GM19351 (cell line): ENCODE data around the gene REEP3.
"Not testable (repeated sequence)": the region's sequence is repeated elsewhere in the genome, so short reads cannot be mapped to it uniquely, and the experiment has no call there.

ENCODE experiments used
- ATAC-seq: cut with Tn5 transposase; IDR thresholded peaks from one replicate; pipeline ENCODE4 v1.9.1; 2021; ENCODE audit warnings: mild to moderate bottlenecking, moderate library complexity; ENCODE audit not compliant: unreplicated experiment

The REEP3 gene

DNA sequence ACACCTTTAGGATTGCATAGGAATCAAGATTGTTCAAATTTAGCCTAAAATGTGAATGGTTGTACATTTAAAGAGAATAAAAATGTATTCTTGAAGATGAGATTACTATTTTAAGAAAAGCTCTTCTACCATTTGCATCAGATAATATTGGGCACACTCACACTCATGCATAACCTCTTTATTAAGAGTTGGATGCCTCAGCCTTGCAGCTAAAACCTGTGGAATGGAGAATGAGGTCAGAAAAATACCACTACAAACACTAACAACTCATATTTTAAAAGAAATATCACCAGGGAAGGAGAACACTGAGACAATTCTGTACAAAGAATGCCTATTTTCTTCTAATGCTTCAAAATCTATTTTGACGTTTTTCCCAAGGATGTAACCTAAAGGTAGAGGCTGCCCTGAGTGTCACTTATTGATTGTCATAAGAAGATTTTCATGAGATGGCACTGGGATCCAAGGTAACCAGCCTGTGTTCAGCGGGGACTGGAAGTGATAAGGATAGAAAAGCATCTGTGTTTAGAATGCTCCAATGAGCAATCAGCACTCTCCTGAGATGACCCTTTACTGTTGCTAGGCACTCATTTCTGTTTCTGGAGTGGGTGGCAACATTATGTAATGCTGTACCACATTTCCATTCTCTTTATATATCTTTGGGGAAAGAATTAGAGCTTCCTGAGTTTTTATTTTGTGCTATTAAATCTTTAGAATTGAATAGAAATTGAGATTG lies 26.6 kb downstream of the REEP3 start:
- no peak for ATAC-seq

DNA sequence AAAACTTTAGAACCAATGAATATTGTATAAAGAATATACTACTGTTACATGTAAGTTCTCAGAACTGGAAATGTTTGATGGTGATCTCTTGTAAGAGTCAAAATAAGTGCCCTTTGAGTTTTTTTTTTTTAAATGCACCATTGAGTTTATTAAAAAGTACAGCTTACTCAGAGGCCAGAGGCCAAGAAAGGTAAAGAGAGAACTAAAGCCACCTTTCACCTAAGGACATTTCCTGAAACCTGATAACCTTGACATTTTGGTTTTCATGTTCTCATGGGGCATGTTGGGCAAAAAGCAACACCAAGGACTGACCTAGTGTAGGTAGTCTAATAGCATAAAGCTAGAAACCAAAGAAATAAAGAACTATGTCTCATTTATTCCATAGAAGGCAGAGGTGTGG lies 27.7 kb downstream of the REEP3 start:
- ATAC-seq = no peak

DNA sequence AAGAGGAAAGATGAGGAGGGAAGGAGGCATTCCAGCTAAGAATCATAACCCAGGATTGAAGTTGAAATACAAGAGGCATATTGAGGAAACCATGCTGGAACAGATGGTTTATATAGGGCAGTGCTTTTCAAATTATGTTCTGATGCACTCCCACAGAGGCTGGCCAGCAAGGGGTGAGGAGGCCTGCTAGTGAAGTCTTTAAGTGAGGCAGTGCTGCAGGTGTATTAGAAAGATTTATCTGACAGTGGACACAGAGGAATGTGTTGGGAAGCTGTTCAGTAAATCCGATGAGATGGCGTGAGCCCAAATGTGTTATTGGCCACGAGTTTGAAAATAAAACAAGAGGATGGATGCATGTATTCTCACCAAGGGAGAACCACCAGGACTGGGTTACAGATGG lies 28.6 kb downstream of the REEP3 start:
- ATAC-seq = no peak

DNA sequence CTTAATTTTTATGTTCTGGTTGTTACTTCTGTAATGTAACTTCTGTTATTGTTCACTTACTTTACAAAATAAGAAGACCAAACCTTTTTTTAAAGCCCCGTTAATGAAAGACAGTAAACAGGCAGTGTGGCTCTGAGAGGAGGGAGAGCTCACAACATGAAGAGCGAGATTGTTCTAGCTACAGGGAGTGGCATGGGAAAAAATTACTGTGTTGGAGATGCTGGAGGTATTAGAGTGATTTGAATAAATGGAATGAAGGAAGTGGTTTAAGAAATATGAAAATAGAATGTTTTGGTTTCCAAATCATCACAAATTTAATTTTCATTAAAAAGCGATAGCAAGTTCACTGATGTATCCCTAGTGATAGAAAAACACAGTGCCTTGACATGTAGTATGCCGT lies 31.8 kb downstream of the REEP3 start:
- ATAC-seq = no peak

DNA sequence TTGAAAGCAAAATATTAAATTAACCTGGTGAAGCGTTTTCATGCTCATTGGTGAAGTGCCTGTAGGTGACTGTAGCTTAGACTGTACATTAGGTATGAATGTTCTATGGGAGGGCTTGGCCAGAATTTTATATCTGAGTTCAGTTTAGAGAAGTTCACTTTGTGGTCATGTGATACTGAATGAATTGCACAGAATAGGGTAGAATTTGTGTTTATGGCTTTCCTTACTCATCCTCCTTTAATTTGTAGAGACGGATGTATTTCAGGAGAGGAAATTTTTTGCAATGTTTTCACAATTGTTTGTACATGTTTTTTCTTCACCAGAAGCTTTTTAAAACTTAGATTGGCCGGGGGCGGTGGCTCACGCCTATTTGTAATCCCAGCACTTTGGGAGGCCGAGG lies 32.3 kb downstream of the REEP3 start:
- ATAC-seq = no peak

DNA sequence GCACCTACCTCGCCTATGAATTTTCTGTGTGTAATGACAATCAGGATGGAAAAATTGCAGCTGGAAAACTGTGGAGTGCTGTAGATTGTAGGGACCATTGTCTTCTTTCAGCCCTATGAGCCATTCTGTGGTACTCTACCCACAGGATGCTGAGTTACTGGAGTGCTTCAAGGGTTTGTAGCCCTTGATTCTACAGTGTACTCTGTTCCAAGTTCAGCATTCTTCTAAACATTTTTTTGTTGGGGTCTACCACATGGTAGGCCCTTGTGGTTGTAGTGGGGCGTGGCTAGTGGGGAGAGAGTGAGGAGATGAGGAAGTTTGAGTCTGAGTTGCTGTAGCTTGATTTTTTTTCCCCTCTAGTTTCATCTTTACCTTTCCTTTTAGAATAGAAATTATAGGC lies 33.5 kb downstream of the REEP3 start:
- peak; percentile 88 for ATAC-seq

DNA sequence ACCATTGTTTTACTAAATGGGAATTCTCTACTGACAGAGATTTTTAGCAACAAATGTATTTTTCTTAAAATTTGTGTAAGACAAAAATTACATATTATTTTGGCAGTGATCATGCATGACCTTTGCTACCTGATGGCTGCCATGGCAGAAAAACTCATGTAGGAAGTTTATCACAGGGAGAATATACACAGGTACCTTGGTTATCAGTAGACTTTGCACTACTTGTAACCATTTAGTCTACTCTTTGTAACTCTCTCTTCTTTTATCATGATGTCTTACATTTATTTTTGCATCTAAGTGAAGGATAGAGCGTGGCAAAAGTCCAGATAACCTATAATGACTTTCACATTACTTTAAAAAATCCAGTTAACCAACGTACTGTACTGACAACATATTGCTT lies 34.1 kb downstream of the REEP3 start:
- no peak for ATAC-seq

DNA sequence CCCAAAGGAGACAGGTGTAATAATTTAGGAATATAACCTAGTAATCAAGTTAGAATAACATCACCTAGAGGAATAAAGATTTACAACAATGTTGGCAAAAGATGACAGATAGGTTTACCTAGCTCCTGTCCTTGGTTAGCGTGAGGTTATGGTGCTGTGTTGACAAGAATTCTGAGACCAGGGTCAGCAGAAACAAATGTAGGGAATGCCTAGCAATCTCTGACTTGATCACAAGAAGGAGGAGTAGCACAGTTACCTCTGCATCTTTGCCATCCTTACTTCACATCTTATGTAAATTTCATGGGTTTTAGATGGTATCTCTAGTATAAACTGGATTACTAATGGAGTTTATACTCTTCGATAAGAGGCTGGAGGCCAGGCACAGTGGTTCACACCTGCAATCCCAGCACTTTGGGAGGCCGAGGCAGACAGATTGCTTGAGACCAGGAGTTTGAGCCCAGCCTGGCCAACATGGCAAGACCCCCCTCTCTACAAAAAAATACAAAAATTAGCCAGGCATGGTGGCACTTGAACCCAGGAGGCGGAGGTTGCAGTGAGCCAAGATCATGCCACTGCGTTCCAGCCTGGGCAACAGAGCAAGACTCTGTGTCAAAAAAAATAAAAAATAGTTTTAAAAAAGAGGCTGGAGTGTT lies 37.1 kb downstream of the REEP3 start:
- no peak for ATAC-seq

DNA sequence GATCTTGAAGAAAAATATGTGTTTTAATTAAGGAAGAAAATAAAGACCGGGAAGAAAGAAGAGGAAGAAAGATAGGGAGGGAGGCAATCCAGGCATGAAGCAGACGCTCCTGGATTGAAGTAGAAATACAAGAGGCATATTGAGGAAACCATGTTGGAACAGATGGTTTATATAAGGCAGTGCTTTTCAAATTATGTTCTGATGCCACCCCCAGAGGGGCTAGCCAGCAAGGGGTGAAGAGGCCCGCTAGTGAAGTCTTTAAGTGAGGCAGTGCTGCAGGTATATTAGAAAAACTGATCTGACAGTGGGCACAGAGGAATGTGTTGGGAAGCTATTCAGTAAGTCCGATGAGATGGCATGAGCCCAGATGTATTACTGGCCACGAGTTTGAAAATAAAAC lies 40.1 kb downstream of the REEP3 start:
- ATAC-seq = no peak

DNA sequence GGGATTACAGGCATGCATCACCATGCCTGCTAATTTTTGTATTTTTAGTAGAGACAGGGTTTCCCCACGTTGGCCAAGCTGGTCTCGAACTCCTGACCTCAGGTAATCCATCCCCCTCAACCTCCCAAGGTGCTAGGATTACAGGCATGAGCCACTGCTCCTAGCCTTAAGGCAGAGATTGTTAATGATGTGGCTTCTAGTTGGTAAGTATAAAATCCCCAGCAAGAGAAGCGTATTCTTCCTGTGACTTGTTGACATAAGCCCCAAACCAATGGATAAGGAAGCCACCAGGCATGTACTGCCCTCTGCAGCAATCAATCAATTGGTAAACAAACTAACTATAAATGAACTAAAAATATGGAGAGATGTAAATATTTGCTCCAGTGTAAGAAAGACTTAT lies 41.2 kb downstream of the REEP3 start:
- no peak for ATAC-seq

DNA sequence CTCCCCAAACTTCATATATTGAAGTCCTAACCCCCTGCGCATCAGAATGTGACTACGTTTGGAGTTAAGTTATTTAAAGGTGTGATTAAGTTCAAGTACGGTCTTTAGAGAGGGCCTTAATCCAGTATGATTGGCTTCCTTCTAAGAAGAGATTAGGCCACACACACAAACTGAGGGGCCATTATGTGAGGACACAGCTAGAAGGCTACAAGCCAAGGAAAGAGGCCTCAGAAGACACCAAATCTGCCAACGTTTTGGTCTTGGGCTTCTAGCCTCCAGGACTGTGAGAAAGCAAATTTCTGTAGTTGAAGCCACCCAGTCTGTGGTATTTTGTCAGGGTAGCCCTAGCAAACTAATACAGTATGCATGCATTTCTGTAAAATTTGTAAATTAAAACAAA lies 41.7 kb downstream of the REEP3 start:
- ATAC-seq = no peak

DNA sequence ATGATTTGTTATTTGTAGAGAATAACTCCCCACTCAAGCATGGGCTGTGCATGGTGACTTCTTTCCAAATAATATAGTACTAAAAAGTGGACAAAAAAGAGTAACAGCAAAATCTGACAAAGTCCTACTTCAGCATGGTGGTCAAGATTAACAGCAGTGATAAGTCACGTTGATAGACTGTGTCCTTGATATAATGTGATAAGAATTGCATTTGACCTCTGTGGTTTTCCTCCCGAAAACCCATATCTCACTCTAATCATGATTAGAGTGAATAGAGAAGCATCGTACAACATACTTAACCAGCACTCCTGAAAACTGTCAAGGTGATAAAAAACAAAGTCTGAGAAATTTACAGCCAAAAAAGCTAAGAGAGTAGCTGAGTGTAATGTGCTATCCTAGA lies 42.4 kb downstream of the REEP3 start:
- no peak for ATAC-seq

DNA sequence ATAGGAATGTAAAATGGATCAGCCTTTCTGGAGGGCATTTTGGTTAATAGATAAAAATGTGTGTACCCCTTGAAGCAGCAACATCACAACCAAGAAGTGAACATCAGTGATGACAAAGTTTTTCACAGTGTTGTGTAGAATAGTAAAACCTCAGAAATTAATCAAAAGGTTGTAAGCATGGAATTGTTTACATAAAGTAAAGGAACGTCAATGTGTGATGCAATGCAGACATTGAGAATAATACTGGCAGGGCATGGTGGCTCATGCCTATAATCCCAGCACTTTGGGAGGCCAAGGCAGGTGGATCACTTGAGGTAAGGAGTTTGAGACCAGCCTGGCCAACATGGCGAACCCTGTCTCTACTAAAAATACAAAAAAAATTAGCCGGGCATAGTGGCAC lies 43.5 kb downstream of the REEP3 start:
- ATAC-seq = not testable (repeated sequence)

DNA sequence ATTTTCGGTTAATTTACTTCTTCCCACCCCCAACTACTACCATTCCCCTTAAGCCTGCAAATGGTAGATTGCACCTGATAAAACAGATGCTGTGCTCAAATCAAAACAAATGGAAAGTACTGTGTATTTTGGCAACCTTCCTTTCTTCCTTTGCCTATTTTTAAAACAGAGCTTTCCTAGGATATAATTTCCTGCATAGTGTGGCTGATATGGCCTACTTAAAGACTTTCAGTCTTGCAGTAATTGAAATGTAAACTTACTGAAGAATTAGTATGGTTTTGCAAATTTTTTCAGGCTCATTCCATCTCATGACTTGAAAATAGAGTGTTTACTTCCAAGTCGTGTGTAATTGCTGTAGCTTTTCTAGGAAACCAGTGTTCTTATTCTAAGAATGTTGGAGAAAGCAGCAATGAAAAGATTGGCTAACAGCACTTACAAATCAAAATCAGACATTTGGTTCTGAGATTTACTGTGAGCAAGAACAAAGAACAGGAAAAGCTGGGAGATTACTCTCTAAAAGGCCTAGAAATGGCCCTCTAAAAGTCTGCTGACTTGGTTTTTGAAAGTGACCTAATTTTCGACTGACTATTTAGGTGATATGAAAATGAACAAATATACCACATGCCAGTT lies 52.0 kb downstream of the REEP3 start:
- peak; percentile 76 for ATAC-seq

DNA sequence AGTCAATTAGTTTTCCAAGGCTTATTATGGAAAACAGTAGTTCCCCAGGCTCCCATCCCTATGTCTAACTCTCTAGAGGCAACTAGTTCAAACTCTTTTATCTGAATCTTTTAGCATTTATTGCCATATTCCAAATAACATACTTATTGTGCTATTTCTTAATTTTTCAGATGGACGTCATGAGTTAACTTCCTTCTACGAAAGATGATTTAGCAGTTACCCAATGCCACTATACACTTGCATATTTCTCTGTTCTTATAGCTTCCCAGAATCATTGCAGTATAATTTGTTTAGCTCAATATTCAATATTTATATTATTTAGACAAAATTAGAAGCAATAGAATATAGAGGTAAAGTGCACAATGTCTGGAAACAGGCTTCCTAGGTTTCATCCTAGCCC lies 52.8 kb downstream of the REEP3 start:
- no peak for ATAC-seq

DNA sequence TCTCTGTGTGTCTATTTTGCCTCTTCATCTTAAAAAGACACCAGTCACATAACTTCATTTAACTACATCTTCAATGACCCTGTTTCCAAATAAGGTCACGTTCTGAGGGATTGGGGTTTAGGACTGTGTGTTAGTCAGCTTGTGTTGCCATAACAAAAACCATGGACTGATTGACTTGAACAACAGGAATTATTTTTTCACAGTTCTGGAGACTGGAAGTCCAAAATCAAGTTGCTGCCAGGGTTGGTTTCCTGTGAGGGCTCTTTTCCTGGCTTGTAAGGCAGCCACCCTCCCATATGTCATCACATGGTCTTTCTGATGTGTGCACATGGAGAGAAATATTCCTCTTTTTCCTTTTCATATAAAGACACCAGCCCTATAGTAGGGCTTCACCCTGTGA lies 55.3 kb downstream of the REEP3 start:
- no peak for ATAC-seq

DNA sequence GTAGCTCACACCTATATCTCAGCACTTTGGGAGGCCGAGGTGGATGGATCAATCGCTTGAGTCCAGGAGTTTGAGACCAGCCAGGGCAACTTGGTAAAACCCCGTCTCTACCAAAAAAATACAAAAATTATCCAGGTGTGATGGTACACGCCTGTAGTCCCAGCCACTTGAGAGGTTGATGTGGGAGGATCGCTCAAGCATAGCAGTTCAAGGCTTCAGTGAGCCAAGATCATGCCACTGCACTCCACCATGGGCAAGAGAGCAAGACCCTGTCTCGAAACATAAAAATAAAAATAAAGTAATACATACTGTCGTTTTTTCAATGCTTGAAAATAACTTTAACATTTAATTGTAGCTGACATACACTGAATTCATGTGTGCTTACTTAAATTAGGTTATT lies 57.3 kb downstream of the REEP3 start:
- ATAC-seq = no peak

DNA sequence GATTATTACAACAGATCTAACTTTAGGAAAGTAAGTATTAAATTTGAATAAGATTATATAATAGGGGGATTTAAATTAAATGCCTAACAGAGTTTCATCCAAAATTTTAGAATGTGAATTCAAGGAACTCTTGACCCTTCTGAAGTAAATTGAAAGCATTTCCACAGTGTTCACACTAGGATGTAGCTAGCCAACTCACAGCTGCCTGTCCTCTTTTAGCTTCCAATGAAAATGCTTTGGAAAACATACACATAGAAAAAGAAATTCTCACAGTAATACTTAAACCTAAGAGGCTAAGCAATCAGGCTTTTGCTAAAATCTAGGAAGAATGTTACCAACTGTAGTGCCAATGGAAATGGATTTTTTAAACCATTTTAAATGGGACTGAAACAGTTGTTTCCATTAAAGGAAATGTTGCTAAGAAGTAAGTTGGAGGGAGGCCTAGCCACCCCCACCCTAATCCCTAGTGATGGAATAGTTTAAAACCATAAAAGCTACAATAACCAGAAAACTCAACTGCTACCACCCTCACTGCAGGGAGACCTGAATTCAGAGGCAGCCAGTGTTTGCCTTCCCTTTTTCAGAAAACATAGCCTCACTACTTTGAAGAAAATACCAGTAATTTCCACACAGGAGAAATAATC lies 58.3 kb downstream of the REEP3 start:
- no peak for ATAC-seq

DNA sequence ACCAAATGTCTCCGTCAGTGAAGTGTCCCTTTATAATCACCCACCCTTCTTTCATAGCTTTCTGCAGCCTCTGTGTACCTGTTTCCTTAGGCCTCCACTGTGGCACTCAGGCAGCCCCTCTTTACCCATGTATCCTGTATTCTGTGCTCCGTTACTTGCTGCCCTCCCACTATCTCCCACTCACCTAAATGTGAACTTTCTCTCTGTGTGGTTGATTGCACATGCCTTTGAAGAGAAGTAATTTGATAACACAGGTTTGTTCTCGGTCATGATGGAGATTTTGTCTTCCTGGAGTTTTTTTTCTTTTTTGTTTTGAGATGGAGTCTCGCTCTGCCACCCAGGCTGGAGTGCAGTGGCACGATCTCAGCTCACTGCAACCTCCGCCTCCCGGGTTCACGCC lies 61.5 kb downstream of the REEP3 start:
- ATAC-seq = no peak

DNA sequence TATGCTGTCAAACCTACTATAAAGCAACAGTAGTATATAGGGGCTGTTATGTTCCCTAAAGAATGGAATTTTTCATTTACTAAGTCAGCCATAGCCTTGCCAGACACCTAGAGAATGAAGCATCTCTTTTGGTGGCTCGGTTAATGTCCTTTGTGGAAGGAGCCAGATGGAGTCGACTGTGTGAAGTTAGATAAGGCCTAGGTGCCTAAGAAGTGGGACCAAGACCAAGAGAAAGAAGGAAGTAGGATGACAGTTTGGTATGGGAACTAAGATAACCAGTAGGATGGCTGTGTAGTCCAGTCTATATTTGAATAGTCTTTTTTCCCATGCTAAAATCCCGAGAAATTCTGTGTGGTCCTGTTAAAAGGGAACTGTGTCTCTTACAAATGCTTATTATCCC lies 62.2 kb downstream of the REEP3 start:
- ATAC-seq = no peak

DNA sequence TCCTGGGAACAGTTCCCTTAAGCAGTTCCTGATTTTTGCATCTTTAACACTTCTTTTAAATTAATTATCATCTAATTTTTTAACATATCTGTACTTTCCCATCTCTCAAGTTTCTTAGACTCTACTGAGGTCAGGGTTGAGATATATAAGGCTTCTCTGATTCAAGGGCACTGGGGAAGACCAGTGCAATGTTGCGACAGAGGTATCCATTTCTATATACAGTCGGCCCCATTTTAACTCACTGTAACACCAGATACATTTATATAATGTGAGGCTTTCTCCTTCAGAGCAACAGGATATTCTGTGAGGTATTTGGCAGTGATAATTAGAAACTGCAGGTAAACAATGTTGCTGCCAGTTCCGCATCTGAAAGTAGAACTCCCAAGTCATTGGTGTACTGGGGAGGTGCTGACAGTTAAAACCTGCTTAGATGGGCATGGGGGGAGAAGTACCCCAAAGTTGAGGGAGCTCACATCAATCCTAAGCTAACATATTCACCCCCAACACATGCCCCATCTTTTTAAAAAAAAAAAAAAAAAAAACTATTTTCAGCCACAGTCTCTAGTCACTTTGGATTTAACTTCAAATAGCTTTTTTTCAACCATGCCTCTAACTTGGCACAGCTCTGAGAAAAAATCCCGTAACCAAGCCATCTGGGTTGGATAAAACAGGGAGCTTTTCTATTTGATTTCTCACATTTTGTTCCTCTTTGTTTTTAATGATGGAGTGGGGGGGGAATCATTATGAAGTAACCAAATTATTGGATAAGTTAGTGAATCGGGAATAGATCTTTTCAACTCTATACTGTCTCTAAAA lies 62.9 kb downstream of the REEP3 start:
- no peak for ATAC-seq
